GM04503 (cell line): ENCODE measurements around the gene RASGRP4.
"Not testable (repeated sequence)": the region's sequence is repeated elsewhere in the genome, so short reads cannot be mapped to it uniquely, and the experiment has no call there.

Experiments
- DNase-seq: peaks from one replicate; pipeline ENCODE4 v3.0.0-alpha.2; 2012; ENCODE audit warnings: low read depth

The RASGRP4 gene

DNA sequence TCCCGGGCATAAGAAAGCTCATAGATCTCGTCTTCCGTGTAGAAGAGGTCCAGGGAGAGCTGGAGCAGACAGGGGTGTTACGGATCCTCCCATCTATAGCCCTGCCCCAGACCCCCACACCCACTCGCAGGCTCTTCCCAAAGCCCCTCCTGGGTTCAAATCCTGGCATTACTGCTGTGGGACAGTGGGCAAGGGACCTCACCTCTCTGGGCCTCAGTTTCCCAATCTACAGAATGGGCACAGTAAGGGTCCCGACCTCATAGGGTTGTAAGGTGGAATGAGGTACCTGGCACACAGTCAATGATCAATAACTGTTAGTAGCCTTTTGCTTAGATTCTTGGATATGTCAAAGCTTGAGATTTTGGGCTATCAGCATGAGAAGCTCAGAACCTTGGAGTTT, 12.6 kb downstream of the RASGRP4 start:
- no peak for DNase-seq

DNA sequence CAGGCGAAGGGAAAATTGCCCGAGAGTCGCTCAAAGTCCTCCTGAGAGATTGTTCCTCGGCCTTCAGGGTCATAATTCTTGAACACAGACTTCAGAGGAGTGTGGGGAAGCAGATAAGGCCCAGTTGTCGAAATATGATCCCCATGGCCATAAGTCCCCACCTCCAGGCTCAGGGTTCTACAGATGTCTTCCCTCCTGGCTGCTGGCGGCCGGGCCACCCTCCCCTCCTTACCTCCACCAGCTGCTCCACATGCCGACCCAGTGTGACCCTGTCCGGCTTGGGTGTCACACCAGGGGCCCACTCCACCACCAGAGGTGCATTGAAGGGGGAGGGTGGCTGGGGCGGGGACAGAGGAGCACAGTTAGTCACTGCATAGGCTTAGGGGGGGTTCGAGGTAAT, 13.1 kb downstream of the RASGRP4 start:
- no peak for DNase-seq

DNA sequence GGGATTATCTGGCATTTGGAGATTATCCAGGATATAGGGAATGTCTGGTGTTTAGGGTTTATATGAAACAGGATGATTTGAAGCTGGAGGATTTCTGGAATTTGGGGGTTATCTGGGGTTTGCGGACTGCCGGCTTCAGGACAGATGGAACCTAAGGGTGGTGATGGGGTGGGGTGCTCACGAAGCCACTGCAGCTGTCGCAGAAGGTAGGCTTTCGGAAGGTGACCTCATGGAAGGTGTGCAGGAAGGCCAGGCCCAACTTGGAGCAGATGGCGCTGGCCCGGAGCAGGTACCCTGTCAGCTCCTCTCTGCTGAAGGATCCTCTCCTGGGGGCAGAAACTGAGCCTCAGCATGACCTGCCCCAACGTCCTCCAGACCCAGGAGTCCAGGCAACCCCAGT, 13.5 kb downstream of the RASGRP4 start:
- no peak for DNase-seq

DNA sequence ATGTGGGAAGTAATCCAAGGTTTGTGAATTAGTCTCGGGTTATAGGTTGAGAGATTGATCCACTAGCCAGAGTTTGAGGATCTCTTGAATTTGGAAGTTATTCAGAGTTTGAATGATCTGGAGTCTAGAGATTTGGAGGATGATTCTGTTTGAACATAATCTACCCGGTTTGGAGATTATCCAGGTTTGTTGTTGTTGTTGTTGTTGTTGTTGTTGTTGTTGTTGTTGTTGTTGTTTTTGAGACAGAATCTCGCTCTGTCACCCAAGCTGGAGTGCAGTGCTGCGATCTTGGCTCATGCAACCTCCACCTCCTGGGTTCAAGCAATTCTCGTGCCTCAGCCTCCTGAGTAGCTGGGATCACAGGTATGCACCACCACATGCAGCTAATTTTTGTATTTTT, 14.1 kb downstream of the RASGRP4 start:
- DNase-seq: not testable (repeated sequence)

GRCh38 chr19:38411041-38411712, 14.8 kb downstream of the RASGRP4 start:
- DNase-seq: no peak

DNA sequence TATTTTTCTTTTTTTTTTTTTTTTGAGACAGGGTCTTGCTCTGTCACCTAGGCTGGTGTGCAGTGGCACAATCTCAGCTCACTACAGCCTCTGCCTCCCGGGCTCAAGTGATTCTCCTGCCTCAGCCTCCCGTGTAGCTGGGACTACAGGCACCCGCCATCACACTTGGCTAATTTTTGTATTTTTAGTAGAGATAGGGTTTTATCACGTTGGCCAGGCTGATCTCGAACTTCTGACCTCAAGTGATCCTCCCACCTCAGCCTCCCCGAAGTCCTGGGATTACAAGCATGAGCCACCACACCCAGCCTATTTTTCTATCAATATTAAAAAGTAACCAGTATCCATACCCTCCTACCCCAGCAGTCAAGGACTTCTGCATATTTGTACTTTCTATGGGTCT, 15.6 kb downstream of the RASGRP4 start:
- DNase-seq: not testable (repeated sequence)

- DNase-seq: no peak
Observed at GRCh38 chr19:38409631-38410133, 16.3 kb downstream of the RASGRP4 start.

DNA sequence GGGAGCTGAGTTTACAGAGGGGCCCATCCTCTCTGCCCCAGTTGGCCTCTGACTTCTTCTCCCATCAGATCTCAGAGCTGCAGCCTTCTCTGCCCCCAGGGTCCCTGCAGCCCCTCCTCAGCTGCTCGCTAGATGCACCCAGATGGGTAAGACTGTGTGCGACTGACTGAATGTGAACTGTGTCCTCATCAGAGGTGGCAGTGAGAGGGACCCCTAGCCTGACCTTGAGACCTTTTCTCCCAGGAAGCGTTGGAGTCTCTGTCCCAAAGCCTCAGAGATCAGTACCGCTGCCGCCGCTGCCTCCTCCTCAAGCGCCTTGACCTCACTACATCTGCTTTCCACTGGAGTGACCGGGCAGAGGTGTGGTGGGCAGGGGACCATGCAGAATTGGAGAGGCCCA, 20.7 kb downstream of the RASGRP4 start:
- DNase-seq: no peak

DNA sequence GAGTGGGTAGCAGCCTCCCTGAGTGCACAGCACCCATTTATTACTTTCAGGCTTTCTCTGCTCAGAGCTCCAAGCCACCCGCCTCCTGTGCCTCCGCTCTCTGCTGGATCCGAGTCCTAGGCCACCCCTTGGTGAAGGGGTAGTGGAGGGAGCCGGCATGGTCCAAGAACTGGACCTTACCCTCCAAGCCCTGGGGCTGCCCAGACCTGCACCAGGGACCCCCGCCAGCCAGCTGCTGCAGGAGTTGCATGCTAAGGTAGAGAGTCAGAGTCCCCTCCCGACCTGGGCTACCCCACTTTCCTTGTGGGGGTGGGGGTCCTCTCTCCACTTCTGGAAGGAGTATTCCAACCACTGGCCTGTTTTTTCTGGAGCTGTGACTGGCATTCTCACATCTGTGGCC, 21.2 kb downstream of the RASGRP4 start:
- DNase-seq: no peak

GRCh38 chr19:38402967-38403674, 22.9 kb downstream of the RASGRP4 start, which contains the start of gene FAM98C:
Gene FAM98C, plus strand, starts transcription at chr19:38403093. Its CDS starts 61 bp downstream, at chr19:38403154.
- DNase-seq: peak; percentile 60

- no peak for DNase-seq
Observed at GRCh38 chr19:38402623-38402966, 23.4 kb downstream of the RASGRP4 start.

- no peak for DNase-seq
Observed at GRCh38 chr19:38401148-38401547, 24.9 kb downstream of the RASGRP4 start.

- no peak for DNase-seq
Observed at GRCh38 chr19:38400361-38400760, 25.7 kb downstream of the RASGRP4 start.

GRCh38 chr19:38399537-38399936, 26.5 kb downstream of the RASGRP4 start:
- DNase-seq: no peak

DNA sequence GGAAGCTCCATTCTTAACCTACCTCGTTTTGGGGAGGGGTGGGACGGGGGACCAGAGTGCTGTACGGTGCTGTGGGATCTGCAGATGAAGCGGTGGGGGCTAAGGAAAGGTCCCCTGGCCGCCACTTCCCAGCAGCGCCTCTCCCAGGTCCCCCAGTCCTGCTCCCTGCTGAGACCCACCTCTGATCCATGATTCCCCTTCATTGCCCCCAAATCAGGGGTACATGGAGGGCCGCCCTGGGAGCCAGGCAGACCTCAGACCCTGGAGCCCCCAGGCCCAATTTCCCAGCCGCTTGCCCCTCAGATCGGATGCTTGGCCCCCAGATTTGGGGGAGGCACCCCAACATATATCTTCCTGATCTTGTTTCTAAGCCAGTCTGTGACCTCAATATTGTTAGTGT, 26.9 kb downstream of the RASGRP4 start:
- DNase-seq: no peak

- DNase-seq: no peak
Observed at GRCh38 chr19:38395381-38396114, 30.5 kb downstream of the RASGRP4 start.

DNA sequence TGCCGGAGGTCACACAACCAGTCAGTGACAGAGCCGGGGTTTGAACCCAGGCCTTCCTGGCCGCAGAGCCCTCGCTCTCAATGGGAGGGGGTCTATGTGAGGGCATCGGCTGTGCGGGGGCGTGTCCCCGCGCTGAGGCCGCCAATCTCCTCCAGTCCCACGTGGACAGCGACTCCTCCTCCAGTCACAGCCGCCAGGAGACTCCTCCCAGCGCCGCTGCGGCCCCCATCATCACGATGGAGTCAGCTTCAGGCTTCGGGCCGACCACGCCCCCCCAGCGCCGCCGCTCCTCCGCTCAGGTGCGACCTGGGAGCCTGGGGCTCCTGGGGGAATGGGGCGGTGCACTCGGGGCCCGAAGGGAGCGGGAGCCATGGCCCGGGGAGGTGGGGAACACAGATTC, 31.5 kb downstream of the RASGRP4 start:
- DNase-seq: no peak

DNA sequence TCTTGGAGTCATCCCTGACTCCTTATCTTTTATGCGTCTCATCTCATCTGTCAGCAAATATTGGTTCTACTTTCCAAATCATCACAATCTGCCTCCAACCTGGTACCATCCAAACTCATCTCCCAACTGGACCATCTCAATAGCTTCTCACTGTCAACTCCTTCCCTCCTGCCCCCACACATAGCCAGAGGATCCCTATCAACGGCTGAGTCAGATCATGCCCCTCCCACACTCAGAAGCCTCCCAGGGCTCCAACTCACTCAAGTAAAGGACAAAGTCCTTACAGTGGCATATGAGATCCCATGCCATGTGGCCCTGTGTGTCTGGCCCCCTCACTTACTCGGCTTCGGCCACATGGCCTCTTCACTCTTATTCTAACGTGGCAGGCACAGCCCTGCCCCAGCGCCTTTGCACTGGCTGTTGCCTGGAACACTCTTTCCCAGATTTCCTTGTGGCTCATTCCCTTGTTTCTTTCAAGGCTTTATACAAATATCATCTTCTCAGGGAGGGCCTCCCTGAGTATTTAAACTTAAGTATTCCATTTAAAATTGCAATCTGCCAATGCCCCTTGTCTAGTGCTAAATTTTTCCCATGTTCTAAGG, 33.2 kb downstream of the RASGRP4 start:
- DNase-seq: no peak

GRCh38 chr19:38391911-38392464, 34.0 kb downstream of the RASGRP4 start:
- no peak for DNase-seq

DNA sequence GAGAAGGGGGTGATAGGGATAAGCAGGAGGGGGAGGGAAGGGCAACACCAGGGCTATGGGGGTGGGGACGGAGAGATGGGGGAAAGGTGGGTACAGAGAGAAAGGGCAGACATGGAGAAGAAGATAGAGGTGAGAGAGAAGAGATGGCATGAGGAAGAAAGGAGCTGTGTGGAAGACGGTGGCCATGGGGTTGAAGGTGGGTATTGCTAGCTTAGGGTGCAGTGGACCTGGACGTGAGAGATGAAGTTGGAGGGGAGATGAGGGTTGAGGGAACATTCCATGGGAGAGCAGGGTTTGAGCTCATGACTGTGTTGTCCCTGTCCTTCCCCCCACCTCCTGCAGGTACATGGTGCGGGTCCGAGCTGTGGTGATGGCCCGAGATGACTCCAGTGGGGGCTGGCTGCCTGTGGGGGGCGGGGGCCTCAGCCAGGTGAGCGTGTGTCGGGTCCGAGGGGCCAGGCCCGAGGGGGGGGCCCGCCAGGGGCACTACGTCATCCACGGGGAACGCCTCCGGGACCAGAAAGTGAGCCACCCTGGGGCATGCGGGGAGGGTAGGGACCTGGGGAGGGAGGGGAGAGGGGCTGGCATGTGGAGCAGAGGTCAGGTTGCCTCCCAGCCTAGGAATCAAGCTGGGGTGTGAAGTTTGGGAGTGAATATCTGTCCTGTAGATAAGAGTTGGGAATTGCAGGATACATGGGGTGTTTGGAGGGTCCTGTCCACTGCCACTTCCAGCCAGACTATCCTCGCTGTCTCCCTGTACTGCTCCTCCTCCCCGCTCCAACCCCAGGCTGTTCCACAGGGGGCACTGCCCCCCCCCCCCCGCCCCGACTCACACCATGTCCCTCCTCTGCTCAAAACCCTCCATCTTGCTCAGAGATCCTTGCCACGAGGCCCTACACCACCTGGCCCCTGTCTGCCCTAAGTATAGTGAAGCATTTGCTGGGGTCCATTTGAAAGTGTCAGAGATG, 35.8 kb downstream of the RASGRP4 start:
- no peak for DNase-seq
